Progenitor cell of endocrine pancreas (in vitro differentiated cells): ENCODE measurements around the gene NOLC1. TPM values are rescaled to one million over a fixed set of nuclear protein-coding genes. Genes with fewer than 3 reads are reported as not detected.

Experiments
- DNase-seq: peaks from one replicate; pipeline ENCODE4 v3.0.0; 2021; ENCODE audit warnings: low spot score; ENCODE audit not compliant: unreplicated experiment
- H3K27ac Mint-ChIP-seq: 2 replicates; pipeline ENCODE4 v1.8.0; 2021; ENCODE audit warnings: mild to moderate bottlenecking, moderate library complexity, mixed read lengths
- H3K27me3 Mint-ChIP-seq: 2 replicates; pipeline ENCODE4 v1.8.0; 2021; ENCODE audit warnings: mixed read lengths
- H3K36me3 Mint-ChIP-seq: 2 replicates; pipeline ENCODE4 v1.8.0; 2022; ENCODE audit warnings: mixed read lengths; ENCODE audit not compliant: insufficient read depth
- H3K4me1 Mint-ChIP-seq: 2 replicates; pipeline ENCODE4 v1.8.0; 2021; ENCODE audit warnings: low read depth, mixed read lengths
- H3K4me3 Mint-ChIP-seq: 2 replicates; pipeline ENCODE4 v1.8.0; 2021; ENCODE audit warnings: low read depth, mild to moderate bottlenecking, moderate library complexity, mixed read lengths
- H3K9me3 Mint-ChIP-seq: 2 replicates; pipeline ENCODE4 v1.8.0; 2021; ENCODE audit warnings: low read depth, mixed read lengths
- CTCF ChIP-seq: fragments of 200-600 bp; sonication (generic); IDR thresholded peaks from one replicate; pipeline ENCODE4 v1.5.0; 2021; ENCODE audit warnings: antibody characterized with exemption, mild to moderate bottlenecking; ENCODE audit not compliant: unreplicated experiment
- total RNA-seq: library from RNA; stranded (reverse); gene quantifications from 2 replicates; pipeline ENCODE4 v1.2.1, GENCODE V29; 2021

Gene NOLC1
- total RNA-seq, 1 donor from 2014 or later = 64.7 TPM

DNA sequence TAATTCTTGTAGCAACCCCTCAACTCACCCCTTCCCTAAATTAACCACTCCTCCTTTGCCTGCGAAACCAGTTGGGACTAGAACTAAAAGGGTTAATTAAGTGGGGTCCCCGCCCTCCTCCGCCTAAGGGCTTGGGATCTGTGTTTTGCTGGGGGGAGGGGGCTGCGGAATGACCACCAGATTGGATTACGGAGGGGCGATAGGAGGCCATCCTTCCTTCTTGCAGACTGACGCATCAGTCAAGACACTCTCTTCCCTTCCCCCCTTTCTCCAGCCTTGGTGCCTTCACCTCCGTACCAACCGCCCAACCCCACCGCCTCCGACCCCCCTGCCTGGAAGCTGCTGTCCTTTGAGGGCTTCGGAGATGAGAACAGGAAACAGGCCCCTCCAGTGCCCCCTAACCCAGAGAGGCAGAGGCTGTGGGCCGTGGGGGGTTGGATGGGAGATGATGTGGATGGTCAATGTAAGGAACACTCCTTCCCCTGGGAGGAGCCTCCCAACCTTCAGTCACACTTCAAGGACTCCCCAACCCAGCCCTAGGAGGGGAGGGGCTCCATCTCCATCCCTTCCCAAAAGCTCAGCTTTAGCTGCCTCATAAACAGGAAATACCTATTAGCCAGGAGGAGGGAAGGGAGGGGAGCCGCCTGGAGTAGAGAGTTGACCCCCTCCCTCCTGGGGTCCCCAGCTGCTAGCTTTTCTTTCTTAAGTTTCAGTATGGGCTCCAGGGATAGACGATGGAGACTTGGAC, 31.0 kb upstream of the NOLC1 start:
- Mint-ChIP-seq H3K36me3 (no peaks in the 10 kb centered on the region), H3K4me3 (peak overlapping the region; percentile 77), H3K4me1 (peaks cover 25% of the 10 kb centered on the region), H3K27ac (peak overlapping the region; percentile 85), H3K9me3 (no peaks in the 10 kb centered on the region), H3K27me3 (peaks cover 4% of the 10 kb centered on the region)
- DNase-seq = no peak
- no peak for TF ChIP-seq CTCF

DNA sequence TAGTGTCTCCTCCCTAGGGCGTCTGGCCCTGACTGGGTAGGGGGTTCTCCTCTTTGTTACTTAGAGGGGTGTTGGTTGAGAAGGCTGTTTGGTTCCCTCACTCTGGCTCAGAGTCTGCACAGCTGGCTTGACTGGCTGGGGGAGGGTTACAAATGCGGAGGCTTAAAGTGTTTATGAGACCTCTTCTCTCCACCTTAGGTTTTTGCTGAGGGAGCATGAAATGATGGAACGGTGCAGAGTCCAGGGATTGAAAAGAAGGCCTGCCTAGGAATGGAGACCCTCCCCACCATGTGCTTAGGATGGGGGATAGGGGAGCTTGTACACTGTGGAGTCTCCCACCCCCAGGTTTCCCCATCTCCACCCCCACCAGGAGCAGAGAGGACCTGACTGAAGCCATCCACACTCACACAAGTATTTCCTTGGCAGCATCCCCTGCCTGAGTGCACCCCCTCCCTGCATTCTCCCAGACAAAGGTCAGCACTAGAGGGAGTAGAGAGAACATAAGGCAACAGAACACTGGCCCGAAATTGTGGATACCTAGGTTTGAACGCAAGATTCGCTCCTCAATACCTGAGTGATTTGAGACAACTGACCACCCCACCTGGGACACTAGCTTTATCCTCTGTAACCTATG, 30.3 kb upstream of the NOLC1 start:
- Mint-ChIP-seq H3K36me3 (no peaks in the 10 kb centered on the region), H3K27ac (no peak overlapping the region), H3K4me1 (peaks cover 21% of the 10 kb centered on the region), H3K9me3 (no peaks in the 10 kb centered on the region), H3K4me3 (peak overlapping the region; percentile 77), H3K27me3 (peaks cover 4% of the 10 kb centered on the region)
- peak; percentile 13 for TF ChIP-seq CTCF
- no peak for DNase-seq

- no peaks in the 10 kb centered on the region for H3K9me3 Mint-ChIP-seq
- TF ChIP-seq CTCF = no peak
- no peak overlapping the region for H3K4me3 Mint-ChIP-seq
- H3K27me3 Mint-ChIP-seq = peaks cover 4% of the 10 kb centered on the region
- H3K4me1 Mint-ChIP-seq = peaks cover 20% of the 10 kb centered on the region
- no peak for DNase-seq
- H3K27ac Mint-ChIP-seq = no peak overlapping the region
- no peaks in the 10 kb centered on the region for H3K36me3 Mint-ChIP-seq
These were observed 29.7 kb upstream of the NOLC1 start for GRCh38 chr10:102122450-102122849.

DNA sequence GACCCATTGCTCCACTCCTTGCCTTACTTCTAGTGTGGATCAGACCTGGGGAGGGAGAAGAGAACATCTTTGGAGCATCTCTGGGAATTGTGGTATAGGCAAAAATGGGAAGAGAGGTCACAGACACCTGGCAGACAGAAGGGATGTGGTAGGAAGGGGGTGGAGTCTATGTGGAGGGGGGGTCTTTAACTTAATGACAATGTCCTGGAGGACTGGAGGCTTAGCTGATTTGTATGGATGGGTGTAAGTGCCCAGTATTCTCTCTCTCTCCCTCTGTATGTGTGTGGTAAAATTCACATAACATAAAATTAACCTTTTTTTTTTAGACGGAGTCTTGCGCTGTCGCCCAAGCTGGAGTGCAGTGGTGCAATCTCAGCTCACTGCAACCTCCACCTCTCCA, 29.0 kb upstream of the NOLC1 start:
- H3K27ac Mint-ChIP-seq = no peak overlapping the region
- TF ChIP-seq CTCF = no peak

GRCh38 chr10:102131286-102132170, 20.7 kb upstream of the NOLC1 start:
- Mint-ChIP-seq H3K36me3 (no peaks in the 10 kb centered on the region), H3K4me3 (no peak overlapping the region), H3K4me1 (peaks cover 21% of the 10 kb centered on the region), H3K27ac (no peak overlapping the region), H3K9me3 (no peaks in the 10 kb centered on the region), H3K27me3 (no peaks in the 10 kb centered on the region)
- no peak for DNase-seq
- TF ChIP-seq CTCF = no peak

More for the DNA sequence above, 29.0 kb upstream of the NOLC1 start:
- Mint-ChIP-seq H3K4me1 (peaks cover 15% of the 10 kb centered on the region), H3K27me3 (peaks cover 4% of the 10 kb centered on the region), H3K36me3 (no peaks in the 10 kb centered on the region), H3K9me3 (no peaks in the 10 kb centered on the region), H3K4me3 (no peak overlapping the region)
- no peak for DNase-seq
